MM.1S (cell line): ENCODE results near the gene ACD.

Experiments
- EZH2phosphoT487 ChIP-seq: fragments of 300-600 bp; sonication (generic); IDR thresholded peaks from 2 replicates; pipeline ENCODE4 v1.6.1; 2018; ENCODE audit warnings: antibody characterized with exemption, low read length
- TF ChIP-seq, protein P1 (sequence below): fragments of 300-600 bp; sonication (generic); IDR thresholded peaks from 2 replicates; pipeline ENCODE4 v1.5.1; 2016; ENCODE audit warnings: antibody characterized with exemption, low read length, mixed read lengths

DNA sequence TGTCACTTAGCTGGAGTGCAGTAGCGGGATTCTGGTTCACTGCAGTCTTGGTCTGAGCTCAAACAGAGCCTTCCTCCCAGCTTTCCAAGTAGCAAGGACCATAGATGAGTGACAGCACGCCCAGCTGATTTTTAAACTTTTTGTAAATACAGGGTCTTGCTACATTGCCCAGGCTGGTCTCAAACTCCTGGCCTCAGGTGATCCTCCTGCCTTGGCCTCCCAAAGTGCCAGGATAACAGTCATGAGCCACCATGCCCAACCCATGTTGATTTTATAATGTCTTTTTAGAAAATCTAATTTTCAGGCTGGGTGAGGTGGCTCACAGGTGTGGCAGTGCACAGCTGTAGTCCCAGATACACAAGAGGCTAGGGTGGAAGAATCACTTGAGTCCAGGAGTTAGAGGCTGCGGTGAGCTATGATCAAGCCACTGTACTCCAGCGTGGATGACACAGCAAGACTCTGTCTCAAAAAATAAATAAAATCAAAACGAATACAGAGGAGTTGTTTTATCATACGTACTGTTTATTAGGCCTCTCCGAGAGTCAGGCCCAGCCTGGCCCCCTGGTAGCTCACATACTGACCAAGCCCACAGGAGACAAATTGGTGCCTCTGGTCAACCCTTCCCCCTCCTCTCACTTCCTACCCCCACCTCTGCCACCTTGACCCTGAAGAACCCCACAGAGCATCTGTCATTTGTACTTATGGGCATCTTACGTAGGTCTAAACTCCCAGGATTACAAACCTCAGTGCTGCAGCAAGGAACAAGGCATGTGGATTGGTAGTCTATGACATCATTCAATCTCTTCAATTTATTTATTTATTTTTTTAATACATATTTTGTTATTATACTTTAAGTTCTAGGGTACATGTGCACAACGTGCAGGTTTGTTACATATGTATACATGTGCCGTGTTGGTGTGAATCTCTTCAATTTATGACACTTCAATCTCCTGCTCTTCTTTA lies 20.2 kb upstream of the ACD start:
- TF ChIP-seq, protein P1, sequence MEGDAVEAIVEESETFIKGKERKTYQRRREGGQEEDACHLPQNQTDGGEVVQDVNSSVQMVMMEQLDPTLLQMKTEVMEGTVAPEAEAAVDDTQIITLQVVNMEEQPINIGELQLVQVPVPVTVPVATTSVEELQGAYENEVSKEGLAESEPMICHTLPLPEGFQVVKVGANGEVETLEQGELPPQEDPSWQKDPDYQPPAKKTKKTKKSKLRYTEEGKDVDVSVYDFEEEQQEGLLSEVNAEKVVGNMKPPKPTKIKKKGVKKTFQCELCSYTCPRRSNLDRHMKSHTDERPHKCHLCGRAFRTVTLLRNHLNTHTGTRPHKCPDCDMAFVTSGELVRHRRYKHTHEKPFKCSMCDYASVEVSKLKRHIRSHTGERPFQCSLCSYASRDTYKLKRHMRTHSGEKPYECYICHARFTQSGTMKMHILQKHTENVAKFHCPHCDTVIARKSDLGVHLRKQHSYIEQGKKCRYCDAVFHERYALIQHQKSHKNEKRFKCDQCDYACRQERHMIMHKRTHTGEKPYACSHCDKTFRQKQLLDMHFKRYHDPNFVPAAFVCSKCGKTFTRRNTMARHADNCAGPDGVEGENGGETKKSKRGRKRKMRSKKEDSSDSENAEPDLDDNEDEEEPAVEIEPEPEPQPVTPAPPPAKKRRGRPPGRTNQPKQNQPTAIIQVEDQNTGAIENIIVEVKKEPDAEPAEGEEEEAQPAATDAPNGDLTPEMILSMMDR, result no peak
- TF ChIP-seq EZH2phosphoT487, result no peak
